ENCODE results near the gene TMCC2. TPM values are rescaled to one million over a fixed set of nuclear protein-coding genes. Genes with fewer than 3 reads are reported as not detected.

Gene TMCC2
- total and polyA plus RNA-seq, 3 donors from 2014 or later = 8.5 to 14.7 (median 12.1) TPM

DNA sequence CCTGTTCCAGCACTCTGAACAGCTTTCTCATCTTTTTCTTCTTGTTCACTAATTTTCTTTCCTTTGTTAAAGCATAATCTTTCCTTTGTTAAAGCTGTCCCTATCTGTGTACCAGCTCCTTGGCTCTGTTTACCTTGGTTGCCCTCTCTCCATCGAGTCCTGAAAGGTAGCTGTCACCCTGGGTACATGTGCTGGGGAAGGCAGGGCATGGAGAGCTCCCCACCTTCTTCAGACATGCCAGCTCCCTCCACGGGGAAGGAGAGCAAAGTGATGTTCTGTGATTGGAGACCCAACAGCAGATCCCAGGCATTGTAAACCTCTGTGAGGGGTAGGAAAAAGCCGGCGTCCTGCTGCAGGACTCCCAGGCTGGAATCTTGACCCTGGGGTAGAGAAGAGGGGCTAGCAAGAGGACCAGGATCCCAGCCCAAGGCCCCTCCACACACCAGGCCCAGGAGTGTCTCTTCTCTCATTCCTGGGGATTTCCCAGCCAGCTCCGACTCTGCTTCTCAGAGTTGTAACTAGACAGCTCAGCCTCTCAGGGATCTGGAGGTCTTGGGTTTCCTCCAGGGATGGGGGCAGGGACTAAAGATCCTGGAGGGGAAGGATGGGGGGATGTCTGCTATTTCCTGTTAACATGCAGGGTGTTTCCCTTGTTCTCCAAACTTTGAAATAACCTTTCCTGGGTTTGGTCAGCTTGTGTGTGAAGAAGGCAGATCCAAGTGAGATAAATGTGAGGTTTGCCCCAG lies 34.4 kb downstream of the TMCC2 start:
- H3K4me3 ChIP-seq = no peak overlapping the region
- no peak for DNase-seq
- peaks cover 6% of the 10 kb centered on the region for H3K4me1 ChIP-seq
- H3K27ac ChIP-seq = no peak overlapping the region
- intact Hi-C loops (cut with DNase I; ENCODE audit: low total_unique reads) = no loop called here
- TF ChIP-seq, protein P1, sequence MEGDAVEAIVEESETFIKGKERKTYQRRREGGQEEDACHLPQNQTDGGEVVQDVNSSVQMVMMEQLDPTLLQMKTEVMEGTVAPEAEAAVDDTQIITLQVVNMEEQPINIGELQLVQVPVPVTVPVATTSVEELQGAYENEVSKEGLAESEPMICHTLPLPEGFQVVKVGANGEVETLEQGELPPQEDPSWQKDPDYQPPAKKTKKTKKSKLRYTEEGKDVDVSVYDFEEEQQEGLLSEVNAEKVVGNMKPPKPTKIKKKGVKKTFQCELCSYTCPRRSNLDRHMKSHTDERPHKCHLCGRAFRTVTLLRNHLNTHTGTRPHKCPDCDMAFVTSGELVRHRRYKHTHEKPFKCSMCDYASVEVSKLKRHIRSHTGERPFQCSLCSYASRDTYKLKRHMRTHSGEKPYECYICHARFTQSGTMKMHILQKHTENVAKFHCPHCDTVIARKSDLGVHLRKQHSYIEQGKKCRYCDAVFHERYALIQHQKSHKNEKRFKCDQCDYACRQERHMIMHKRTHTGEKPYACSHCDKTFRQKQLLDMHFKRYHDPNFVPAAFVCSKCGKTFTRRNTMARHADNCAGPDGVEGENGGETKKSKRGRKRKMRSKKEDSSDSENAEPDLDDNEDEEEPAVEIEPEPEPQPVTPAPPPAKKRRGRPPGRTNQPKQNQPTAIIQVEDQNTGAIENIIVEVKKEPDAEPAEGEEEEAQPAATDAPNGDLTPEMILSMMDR (IDR thresholded peaks at IDR 0.05) = no peak
- no peak for TF ChIP-seq POLR2A (IDR thresholded peaks at IDR 0.05)
- H3K27me3 ChIP-seq = no peaks in the 10 kb centered on the region
- 42 to 58% methylated on average over 4 to 5 of the region's 5 CpGs for WGBS, 2 donors
- H3K9me3 ChIP-seq = no peaks in the 10 kb centered on the region
- H3K36me3 ChIP-seq (ENCODE audit: low read depth, missing control alignments) = no peaks in the 10 kb centered on the region

DNA sequence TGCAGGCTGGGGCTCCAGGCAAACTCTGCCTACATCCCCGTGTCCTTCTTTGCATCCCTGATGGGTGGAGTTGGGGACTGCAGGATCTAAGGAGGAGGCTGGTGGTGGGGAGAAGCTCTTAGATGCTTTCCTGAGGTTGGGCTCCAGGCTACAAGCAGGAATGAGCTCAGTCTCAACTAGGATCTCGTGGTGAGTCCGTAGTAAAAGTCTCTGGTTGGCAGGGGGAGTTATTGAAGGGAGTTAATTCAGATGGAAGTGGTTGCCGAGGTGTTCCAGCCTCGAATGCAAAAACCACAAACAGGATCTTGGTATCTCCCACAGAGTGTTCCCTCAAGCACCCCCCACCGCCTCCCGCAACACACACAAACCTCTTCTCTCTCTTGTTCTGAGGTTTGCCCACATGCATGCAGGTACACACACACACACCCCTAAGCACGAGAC lies 35.0 kb downstream of the TMCC2 start:
- TF ChIP-seq, protein P1 (IDR thresholded peaks at IDR 0.05) = no peak
- TF ChIP-seq POLR2A (IDR thresholded peaks at IDR 0.05) = no peak
- no peak for DNase-seq
- intact Hi-C loops (cut with DNase I; ENCODE audit: low total_unique reads) = no loop called here

DNA sequence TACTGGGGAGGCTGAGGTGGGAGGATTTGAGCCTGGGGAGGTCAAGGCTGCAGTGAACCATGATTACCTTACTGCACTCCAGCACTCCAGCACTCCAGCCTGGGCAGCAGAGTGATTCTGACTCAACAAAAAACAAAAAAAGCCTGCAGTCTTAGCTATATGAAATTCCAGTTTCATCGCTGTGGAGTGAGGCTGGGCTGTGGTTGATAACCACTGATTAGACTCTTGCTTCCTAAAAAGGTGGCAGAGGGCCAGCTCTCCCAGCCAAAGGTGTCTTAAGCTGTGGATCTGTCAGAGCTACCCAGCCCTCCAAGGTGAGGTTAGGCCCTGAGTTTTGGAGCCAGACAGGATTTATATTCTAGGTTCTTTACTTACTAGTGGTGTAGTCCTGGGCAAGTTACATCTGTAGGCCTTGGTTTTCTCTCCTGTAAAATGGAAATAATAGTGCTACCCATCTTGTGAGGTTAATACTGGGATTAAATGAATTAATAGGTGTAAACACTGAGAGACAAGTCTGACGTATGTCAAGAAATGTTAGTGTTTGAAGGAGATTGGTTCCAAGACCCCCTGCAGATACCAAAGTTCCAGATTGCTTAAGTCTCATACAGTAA lies 35.9 kb downstream of the TMCC2 start:
- 80 to 86% methylated on average over 2 of the region's 2 CpGs for WGBS, 2 donors
- Histone ChIP-seq H3K27ac (no peak overlapping the region), H3K36me3 (ENCODE audit: low read depth, missing control alignments) (no peaks in the 10 kb centered on the region), H3K4me1 (peaks cover 6% of the 10 kb centered on the region), H3K27me3 (no peaks in the 10 kb centered on the region), H3K4me3 (no peak overlapping the region), H3K9me3 (no peaks in the 10 kb centered on the region)
- no peak for DNase-seq
- intact Hi-C loops (cut with DNase I; ENCODE audit: low total_unique reads) = no loop called here
- no peak for TF ChIP-seq POLR2A (IDR thresholded peaks at IDR 0.05)
- TF ChIP-seq, protein P1 (IDR thresholded peaks at IDR 0.05) = no peak

More for the DNA sequence above, 35.0 kb downstream of the TMCC2 start:
- 73% methylated on average over 8 of the region's 8 CpGs for WGBS, 2 donors
- no peak overlapping the region for H3K27ac ChIP-seq
- H3K36me3 ChIP-seq (ENCODE audit: low read depth, missing control alignments) = no peaks in the 10 kb centered on the region
- no peaks in the 10 kb centered on the region for H3K9me3 ChIP-seq
- H3K4me3 ChIP-seq = no peak overlapping the region
- peaks cover 6% of the 10 kb centered on the region for H3K4me1 ChIP-seq
- H3K27me3 ChIP-seq = no peaks in the 10 kb centered on the region

DNA sequence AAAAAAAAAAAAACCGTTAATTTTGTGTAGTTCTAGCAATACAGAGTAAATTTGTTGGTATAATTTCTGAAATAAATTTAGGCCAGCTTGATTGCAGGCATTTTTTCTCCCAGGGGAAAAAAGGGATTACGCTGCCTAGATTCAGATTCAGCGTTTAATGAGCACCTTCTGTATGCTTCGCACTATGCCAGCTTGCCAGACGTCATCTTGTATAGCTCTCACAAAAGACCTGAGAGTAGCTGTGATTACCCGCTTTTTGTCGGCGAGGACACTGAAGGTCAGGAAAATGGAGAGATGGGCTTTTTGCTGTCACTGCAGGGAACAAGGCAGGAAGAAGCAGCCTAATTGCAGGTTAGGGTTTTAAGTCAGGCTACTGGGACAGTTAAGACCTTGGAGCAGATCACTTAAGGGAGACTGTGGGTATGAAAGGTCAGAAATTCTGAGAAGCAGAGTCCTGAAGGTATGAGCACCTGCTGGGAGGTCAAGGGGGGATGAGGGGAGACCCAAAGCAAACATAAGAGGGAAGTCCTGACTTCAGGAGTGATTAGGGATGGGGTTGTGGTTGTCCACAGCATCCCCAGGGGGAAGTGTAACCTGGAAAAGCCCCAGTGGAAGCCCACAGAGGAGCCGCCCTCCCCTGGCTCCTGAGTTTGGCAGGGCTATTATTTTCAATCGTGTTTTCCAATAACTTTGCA lies 39.0 kb downstream of the TMCC2 start:
- Histone ChIP-seq H3K4me3 (no peak overlapping the region), H3K36me3 (ENCODE audit: low read depth, missing control alignments) (no peaks in the 10 kb centered on the region), H3K27ac (no peak overlapping the region), H3K4me1 (peaks cover 7% of the 10 kb centered on the region), H3K9me3 (no peaks in the 10 kb centered on the region), H3K27me3 (no peaks in the 10 kb centered on the region)
- no peak for DNase-seq
- TF ChIP-seq, protein P1 (IDR thresholded peaks at IDR 0.05) = no peak
- TF ChIP-seq POLR2A (IDR thresholded peaks at IDR 0.05) = no peak
- intact Hi-C loops (cut with DNase I; ENCODE audit: low total_unique reads) = no loop called here
- 73 to 83% methylated on average over 10 of the region's 10 CpGs for WGBS, 2 donors

Measured in testis (tissue), 3 donors.